GM19025 (cell line): ENCODE data around the gene ADAMTS18.
"Not testable (repeated sequence)": the region's sequence is repeated elsewhere in the genome, so short reads cannot be mapped to it uniquely, and the experiment has no call there.

Experiments
- ATAC-seq: cut with Tn5 transposase; IDR thresholded peaks from one replicate; pipeline ENCODE4 v1.9.1; 2021; ENCODE audit warnings: mild to moderate bottlenecking, low read depth, moderate library complexity; ENCODE audit not compliant: unreplicated experiment

Gene ADAMTS18

DNA sequence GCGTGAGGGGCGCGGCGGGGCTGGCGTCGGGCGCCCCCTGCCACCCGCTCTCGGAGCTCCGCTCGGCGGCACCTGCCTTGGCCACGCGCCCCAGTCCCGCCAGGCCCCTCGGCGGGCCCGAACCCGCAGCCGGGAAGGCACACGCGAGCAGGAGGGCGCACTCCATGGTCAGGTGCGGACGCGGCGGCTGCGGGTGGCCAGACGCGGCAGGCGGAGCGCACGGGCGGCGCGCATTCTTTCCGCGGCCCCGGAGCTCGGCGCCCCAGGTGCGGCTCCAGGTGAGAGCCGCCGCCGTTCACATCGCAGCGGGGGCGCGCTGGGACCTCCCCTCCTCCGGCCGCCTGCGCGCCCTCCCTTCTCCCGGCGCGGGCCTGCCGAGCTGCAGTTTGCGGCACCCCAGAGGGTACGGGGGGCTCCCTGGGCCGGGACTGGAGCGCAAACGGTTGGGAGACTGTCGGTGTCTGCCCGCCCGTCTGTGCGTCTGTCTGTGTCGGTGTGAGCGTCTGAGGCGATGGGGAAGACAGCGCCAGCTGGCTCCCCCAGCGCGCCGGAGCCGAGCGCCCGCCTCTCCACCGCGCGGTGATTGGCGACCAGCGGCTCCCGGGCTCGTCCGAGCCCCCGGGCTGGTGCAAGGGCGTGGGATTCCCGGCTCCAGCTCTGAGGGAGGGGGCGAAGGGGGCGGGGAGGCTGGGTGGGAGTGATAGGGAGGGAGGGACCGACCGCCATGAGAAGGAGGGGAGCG is at the start of gene ADAMTS18:
Gene ADAMTS18 (minus strand): TSS at position 505 of the 742 bp plus-strand sequence. CDS start 339 bp downstream, at position 166.
- no peak for ATAC-seq

- ATAC-seq, result no peak
Observed at GRCh38 chr16:77480681-77481315, 46.0 kb upstream of the ADAMTS18 start.

DNA sequence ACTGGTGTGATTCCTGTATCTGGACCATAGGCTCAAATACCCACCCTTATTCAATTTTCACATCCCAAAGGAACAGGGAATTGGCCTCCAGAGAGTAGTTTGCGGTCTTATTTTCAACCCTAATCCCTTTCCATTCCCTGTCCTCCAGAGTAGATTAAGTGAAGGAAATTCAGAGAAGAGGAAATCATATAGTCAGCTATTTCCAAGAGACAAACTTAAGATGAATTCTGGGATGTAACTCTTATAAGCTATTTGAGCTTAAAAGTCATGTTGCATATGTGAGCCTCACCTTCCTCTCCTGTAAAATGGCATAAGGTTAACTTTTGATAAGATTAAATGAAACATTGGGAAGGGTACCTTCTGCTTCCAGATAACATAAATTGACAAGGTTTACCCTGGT is 37.4 kb upstream of the ADAMTS18 start:
- no peak for ATAC-seq

DNA sequence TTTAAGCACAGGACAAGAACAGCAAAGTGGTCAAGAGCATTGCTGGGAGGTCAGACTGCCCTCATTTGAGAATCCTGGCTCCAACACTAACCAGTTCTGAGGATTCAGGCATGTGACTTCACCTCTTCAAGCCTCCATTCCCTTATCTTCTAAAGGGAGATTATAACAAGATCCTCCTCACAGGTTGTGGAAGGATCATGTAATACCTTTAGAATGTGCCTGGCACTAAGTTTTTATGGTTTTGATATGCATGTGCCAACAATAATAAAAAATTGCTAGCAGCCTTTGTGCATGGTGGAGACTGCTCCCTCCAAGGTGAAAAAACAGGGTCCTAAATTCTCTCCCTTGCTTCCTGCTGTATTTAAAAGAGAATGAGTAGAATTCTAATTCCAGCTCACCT is 36.0 kb upstream of the ADAMTS18 start:
- ATAC-seq, result no peak

- no peak for ATAC-seq
Observed at GRCh38 chr16:77469634-77470033, 34.8 kb upstream of the ADAMTS18 start.

DNA sequence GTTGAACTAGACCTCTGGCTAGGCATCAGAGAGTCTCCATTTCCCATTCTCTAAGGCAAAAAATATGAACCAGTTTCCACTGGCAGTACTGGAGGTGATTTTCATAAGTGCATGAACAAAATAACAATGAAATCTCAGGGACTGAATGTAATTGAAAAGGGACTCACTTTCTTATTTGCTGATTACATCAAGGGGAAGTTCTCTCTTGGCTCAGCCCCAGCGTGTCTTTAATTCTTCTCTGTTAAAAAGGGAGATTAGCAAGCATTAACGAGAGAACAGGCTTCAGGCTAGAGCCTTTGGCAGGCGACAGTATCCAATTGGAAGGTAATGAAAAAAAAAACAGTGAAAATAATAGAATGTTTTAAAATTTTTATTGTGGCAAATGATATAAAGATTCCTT is 34.0 kb upstream of the ADAMTS18 start:
- no peak for ATAC-seq

DNA sequence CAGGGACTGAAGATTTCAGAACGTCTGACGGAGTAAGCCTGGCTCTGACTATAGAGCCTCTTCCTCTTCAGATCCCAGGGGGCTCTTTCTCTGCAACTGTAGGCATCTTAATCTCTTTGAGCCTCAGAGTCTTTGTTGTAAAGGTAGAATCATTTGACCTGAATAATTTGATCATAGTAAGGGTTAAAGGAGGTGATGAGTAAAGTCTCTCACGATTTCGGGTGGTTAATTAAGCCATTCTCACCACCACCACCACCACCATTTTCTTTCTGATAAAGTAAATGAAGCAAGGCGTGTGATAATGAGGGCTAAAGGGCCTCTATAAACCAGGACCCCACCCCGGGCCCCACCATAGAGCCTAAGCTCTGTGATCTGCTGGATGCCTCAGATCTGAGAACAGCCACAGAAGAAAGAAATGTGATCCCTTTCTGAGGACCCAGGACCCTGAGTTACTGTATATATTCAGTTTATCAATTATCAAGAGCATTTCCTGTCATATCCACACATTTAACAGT is 33.0 kb upstream of the ADAMTS18 start:
- ATAC-seq, result no peak

GRCh38 chr16:77463659-77464058 is 28.8 kb upstream of the ADAMTS18 start:
- not testable (repeated sequence) for ATAC-seq

- ATAC-seq, result no peak
Observed at GRCh38 chr16:77462894-77463293, 28.1 kb upstream of the ADAMTS18 start.

DNA sequence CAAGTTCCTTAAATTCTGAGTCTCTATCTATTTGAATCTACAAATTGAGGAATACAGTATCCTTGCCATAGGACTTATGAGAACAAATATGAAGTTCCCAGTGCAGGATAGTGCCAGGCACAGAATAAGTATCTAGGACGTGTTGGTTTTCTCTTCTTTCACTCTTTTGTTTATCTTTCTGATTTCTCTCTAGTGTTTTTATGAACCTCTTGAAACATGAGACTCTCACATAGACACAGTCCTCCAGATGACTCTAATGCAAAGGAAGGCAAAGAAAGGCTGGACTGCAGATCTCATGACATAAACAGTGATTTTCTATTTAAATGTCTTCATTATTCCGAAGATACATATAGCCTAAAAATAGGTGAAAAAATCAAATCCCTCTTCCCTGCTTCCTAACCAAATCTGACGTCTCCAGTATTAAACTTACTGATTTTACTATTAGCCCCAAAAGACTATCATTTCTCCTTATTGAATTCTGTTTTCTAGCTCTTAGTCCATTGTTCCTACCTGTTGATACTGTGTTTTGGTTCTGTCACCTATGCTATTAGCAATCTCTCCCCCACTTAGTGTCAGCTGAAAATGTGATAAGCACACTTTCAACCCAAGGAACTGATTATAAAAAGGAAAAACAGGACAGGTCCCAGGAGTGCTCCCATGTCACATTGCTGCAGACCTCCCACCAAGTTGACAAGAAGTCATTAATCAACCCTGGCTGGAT is 24.9 kb upstream of the ADAMTS18 start:
- no peak for ATAC-seq

DNA sequence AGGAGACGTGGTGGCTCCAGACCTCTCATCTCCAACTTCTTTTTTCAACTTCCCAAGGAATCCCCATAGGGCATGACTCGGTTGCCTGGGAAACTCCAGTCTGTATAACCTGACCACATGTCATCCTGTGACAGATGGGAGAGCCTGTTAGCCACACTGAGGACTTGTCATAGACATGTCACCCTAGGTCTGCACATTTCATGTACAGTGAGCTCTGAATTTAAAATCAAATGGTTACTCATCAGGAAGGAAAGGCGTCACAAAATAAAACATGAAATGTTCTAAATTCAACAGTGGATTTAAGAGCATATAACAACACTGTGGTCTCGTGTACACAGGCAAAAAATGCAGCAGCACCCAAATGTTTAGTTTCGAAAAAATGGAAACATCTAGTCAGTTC is 22.2 kb upstream of the ADAMTS18 start:
- no peak for ATAC-seq

- no peak for ATAC-seq
Observed at GRCh38 chr16:77452243-77452642, 17.4 kb upstream of the ADAMTS18 start.

DNA sequence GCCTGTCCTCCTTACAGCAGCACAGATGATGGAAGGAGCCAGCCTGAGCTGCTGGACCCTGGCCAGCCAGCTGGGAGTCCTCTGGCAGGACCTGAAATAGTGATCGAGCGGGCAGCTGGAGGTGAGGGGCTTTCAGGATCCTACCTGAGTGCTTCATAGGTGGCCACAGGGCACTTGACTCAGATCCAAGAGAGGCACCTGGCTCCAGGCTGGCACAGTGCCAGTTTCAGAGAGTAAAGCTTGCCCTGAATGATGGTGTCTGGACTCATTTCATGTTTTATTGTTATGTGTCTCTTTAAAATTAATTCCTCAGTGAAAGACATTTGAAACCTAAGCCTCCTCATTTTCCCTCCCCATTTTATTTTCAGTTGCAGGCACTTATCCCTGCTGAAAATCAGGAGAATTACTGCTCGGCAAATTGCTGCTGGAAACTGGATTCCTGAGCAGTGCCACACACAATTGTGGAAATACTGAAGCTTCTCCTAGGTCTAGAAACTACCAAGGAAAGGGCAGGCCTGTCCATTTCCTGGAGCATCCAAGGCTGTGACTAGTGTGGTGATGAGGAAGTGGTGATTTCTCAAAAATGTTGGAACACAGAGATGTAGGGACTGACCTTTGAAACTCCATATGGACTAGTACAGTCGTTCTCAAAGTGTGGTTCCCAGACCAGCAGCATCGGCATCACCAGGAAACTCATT is 16.1 kb upstream of the ADAMTS18 start:
- ATAC-seq, result no peak

- ATAC-seq, result no peak
Observed at GRCh38 chr16:77449208-77449607, 14.4 kb upstream of the ADAMTS18 start.

- ATAC-seq, result no peak
Observed at GRCh38 chr16:77445324-77445723, 10.5 kb upstream of the ADAMTS18 start.

DNA sequence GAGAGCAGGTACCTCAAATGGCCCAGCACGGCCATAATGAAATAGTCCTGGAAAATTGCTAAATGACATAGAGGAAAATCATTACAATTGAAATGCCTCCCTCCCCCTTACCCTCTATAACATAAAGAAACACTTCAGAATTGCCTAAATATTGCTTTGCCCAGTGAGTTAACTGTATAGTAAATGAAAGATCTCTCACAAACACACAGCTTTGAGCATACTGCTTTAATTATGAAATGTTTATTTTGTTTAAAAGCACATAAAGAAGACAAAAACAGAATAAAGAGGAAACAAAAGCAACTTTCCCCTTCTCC is 9.3 kb upstream of the ADAMTS18 start:
- ATAC-seq, result no peak

GRCh38 chr16:77443357-77444146 is 8.7 kb upstream of the ADAMTS18 start:
- ATAC-seq, result no peak

DNA sequence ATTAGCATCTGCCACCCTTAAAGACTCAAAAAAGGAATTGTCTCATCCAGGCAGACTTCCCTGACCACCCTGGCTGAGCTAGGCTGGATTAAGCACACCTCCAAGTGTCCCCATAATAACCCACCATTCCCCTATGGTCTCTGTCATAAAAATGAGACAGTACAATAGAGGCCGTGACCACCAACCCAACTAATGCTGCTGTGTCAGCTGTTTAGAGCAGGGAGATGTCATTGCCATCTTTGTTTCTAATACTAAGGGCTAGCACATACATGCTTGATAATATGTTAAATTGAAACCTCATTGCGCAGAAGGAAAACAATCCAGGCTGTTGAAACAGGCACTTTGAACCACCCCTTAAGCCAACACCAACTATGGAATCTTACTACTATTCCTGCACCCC is 7.2 kb upstream of the ADAMTS18 start:
- ATAC-seq, result no peak

GRCh38 chr16:77439106-77439505 is 4.3 kb upstream of the ADAMTS18 start:
- no peak for ATAC-seq

- no peak for ATAC-seq
Observed at GRCh38 chr16:77437859-77438258, 3.0 kb upstream of the ADAMTS18 start.
